Activated CD4-positive, alpha-beta T cell treated with anti-CD3 and anti-CD28 coated beads, Interleukin-2, amount 50 U/mL, for 16 hours (primary cell): Measurements from ENCODE around the gene ZP1.

Experiments used
- DNase-seq: peaks from one replicate; pipeline ENCODE4 v3.0.0-alpha.2; 2020

The ZP1 gene

GRCh38 chr11:60859616-60860250, 7.6 kb upstream of the ZP1 start:
- no peak for DNase-seq

- DNase-seq: no peak
Observed at GRCh38 chr11:60860943-60861342, 6.4 kb upstream of the ZP1 start.

GRCh38 chr11:60862171-60862570, 5.2 kb upstream of the ZP1 start:
- DNase-seq: no peak

GRCh38 chr11:60863550-60864521, 3.5 kb upstream of the ZP1 start:
- no peak for DNase-seq

GRCh38 chr11:60864856-60865513, 2.4 kb upstream of the ZP1 start:
- no peak for DNase-seq

GRCh38 chr11:60867871-60868681, 734 bp downstream of the ZP1 start:
- no peak for DNase-seq

GRCh38 chr11:60868682-60869450, 1.5 kb downstream of the ZP1 start:
- no peak for DNase-seq

- no peak for DNase-seq
Observed at GRCh38 chr11:60869451-60869825, 2.1 kb downstream of the ZP1 start.

GRCh38 chr11:60870276-60870675, 2.9 kb downstream of the ZP1 start:
- no peak for DNase-seq

- DNase-seq: no peak
Observed at GRCh38 chr11:60870733-60871377, 3.5 kb downstream of the ZP1 start.

GRCh38 chr11:60871378-60872061, 4.2 kb downstream of the ZP1 start:
- no peak for DNase-seq

GRCh38 chr11:60872124-60872960, 5.0 kb downstream of the ZP1 start:
- DNase-seq: no peak

- no peak for DNase-seq
Observed at GRCh38 chr11:60872961-60873524, 5.7 kb downstream of the ZP1 start.

GRCh38 chr11:60873533-60873932, 6.2 kb downstream of the ZP1 start:
- no peak for DNase-seq

GRCh38 chr11:60874421-60875365, 7.4 kb downstream of the ZP1 start:
- no peak for DNase-seq

GRCh38 chr11:60875366-60876167, 8.2 kb downstream of the ZP1 start:
- no peak for DNase-seq

GRCh38 chr11:60876168-60876485, 8.8 kb downstream of the ZP1 start:
- no peak for DNase-seq
